Neural crest cell (in vitro differentiated cells): ENCODE results near the gene LDLR. TPM values are rescaled to one million over a fixed set of nuclear protein-coding genes. Genes with fewer than 3 reads are reported as not detected.

Experiments
- DNase-seq: peaks from one replicate; pipeline ENCODE4 v3.0.0; 2021; ENCODE audit warnings: low read depth, mixed read lengths, low spot score
- H3K27ac Mint-ChIP-seq: one replicate; pipeline ENCODE4 v1.8.0; 2021; ENCODE audit warnings: mild to moderate bottlenecking, mixed read lengths; ENCODE audit not compliant: unreplicated experiment
- H3K27me3 Mint-ChIP-seq: 2 replicates; pipeline ENCODE4 v1.8.0; 2021; ENCODE audit warnings: low read depth, mild to moderate bottlenecking, mixed read lengths
- H3K36me3 Mint-ChIP-seq: 2 replicates; pipeline ENCODE4 v1.8.0; 2021; ENCODE audit warnings: low read depth, mild to moderate bottlenecking, mixed read lengths
- H3K4me1 Mint-ChIP-seq: 2 replicates; pipeline ENCODE4 v1.8.0; 2021; ENCODE audit warnings: mixed read lengths
- H3K4me3 Mint-ChIP-seq: one replicate; pipeline ENCODE4 v1.8.0; 2021; ENCODE audit warnings: mild to moderate bottlenecking, mixed read lengths
- H3K9me3 Mint-ChIP-seq: 2 replicates; pipeline ENCODE4 v1.8.0; 2021; ENCODE audit warnings: mixed read lengths
- microRNA-seq: library from miRNA; unstranded; fragments of <30 nt; microRNA quantifications from one replicate; pipeline ENCODE4, GENCODE V29; 2020
- total RNA-seq: library from RNA; stranded (reverse); gene quantifications from 2 replicates; pipeline ENCODE4 v1.2.1, GENCODE V29; 2021
- TF ChIP-seq, protein P1 (sequence below): fragments of 200-600 bp; sonication (generic); conservative IDR thresholded peaks from 2 replicates; pipeline ENCODE4 v1.5.0; 2021; ENCODE audit warnings: antibody characterized with exemption, mild to moderate bottlenecking

Gene LDLR
- total RNA-seq, 1 donor from 2014 or later = 152 TPM

DNA sequence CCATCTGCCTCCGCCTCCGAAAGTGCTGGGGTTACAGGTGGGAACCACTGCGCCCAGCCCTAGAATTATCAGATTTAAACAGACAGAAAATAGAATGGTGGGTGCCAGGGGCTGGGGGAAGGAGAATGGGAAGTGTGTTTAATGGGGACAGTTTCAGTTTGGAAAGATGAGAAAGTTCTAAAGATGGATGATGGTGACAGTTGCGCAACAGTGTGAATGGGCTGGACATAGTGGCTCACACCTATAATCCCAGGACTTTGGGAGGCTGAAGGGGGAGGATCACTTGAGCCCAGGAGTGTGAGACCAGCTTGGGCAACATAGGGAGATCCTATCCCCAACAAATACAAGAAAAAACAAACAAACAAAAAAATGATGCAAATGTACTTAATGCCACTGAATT lies 92.2 kb downstream of the LDLR start:
- Mint-ChIP-seq H3K9me3 (peaks cover 4% of the 10 kb centered on the region), H3K36me3 (peaks cover 8% of the 10 kb centered on the region), H3K27ac (no peak overlapping the region), H3K4me1 (no peaks in the 10 kb centered on the region), H3K27me3 (no peaks in the 10 kb centered on the region), H3K4me3 (no peak overlapping the region)
- DNase-seq = no peak
- TF ChIP-seq, protein P1, sequence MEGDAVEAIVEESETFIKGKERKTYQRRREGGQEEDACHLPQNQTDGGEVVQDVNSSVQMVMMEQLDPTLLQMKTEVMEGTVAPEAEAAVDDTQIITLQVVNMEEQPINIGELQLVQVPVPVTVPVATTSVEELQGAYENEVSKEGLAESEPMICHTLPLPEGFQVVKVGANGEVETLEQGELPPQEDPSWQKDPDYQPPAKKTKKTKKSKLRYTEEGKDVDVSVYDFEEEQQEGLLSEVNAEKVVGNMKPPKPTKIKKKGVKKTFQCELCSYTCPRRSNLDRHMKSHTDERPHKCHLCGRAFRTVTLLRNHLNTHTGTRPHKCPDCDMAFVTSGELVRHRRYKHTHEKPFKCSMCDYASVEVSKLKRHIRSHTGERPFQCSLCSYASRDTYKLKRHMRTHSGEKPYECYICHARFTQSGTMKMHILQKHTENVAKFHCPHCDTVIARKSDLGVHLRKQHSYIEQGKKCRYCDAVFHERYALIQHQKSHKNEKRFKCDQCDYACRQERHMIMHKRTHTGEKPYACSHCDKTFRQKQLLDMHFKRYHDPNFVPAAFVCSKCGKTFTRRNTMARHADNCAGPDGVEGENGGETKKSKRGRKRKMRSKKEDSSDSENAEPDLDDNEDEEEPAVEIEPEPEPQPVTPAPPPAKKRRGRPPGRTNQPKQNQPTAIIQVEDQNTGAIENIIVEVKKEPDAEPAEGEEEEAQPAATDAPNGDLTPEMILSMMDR = no peak

Small RNA genes within 50 kb of the gene (microRNA-seq; reads per million reads assigned to microRNA genes)
- gene MIR6886 = 40.3 reads per million, percentile 47 among the genes with 10 or more reads in this experiment

Other genes starting within 250 kb of the LDLR start
- not detected in 2 replicates for gene C19orf38, start 241.0 kb upstream of the LDLR start, total RNA-seq
- 99.6 and 106 TPM in 2 replicates for gene CARM1, start 217.9 kb upstream of the LDLR start, total RNA-seq
- 19.8 and 22.0 TPM in 2 replicates for gene YIPF2, start 160.8 kb upstream of the LDLR start, total RNA-seq
- gene TIMM29, start 160.7 kb upstream of the LDLR start, total RNA-seq = 28.0 and 30.1 TPM in 2 replicates
- gene SMARCA4, start 128.4 kb upstream of the LDLR start, total RNA-seq = 363 and 382 TPM in 2 replicates
- gene SPC24, start 66.3 kb downstream of the LDLR start, total RNA-seq = 67.0 and 71.3 TPM in 2 replicates
- 32.1 and 34.2 TPM in 2 replicates for gene KANK2, start 108.1 kb downstream of the LDLR start, total RNA-seq
- gene ANGPTL8, start 150.2 kb downstream of the LDLR start, total RNA-seq = not detected in 2 replicates
- gene DOCK6, start 173.1 kb downstream of the LDLR start, total RNA-seq = 34.7 and 40.6 TPM in 2 replicates
- gene TSPAN16, start 206.7 kb downstream of the LDLR start, total RNA-seq = not detected in 2 replicates